ENCODE measurements around the gene HOXD3. TPM values are rescaled to one million over a fixed set of nuclear protein-coding genes. Genes with fewer than 3 reads are reported as not detected.
A peak's percentile ranks its signal among the peaks of the same experiment; 100 is the strongest.

Gene HOXD3
- polyA plus RNA-seq, 1 of the 3 experiments (the other 2 are of a cell fraction) = 0.81 TPM

GRCh38 chr2:176135035-176135440 lies 22.1 kb upstream of the HOXD3 start (continued):
- no peak for TF ChIP-seq ZBTB33 (IDR thresholded peaks at IDR 0.05; ENCODE audit: borderline replicate concordance, low read depth)
- no peak for TF ChIP-seq YY1 (IDR thresholded peaks at IDR 0.05; ENCODE audit: low read depth)
- no peak for TF ChIP-seq POLR2AphosphoS5 (IDR thresholded peaks at IDR 0.05; ENCODE audit: low read depth, low read length)
- TF ChIP-seq USF2 (IDR thresholded peaks at IDR 0.05; ENCODE audit: borderline replicate concordance, low read depth, low read length) = no peak
- TF ChIP-seq TCF12 (IDR thresholded peaks at IDR 0.05) = peak; percentile 54
- peak in 1 of 2 experiments; percentile 83; a peak in 2 of 4 replicates for TF ChIP-seq EP300 (IDR thresholded peaks at IDR 0.05; ENCODE audit: borderline replicate concordance in 1 of 2, low read depth in 1 of 2, low read length in 1 of 2)
- TF ChIP-seq ELF1 (IDR thresholded peaks at IDR 0.05) = no peak
- no peak for TF ChIP-seq NRF1 (IDR thresholded peaks at IDR 0.05; ENCODE audit: low read depth, low read length)
- peak; percentile 15; the same call in 1 of the 2 replicates for TF ChIP-seq NFIC (IDR thresholded peaks at IDR 0.05; ENCODE audit: borderline replicate concordance)

- 10% methylated on average over 20 of the region's 71 CpGs for WGBS (ENCODE audit: low lambda C conversion rate)
- H2AFZ ChIP-seq (ENCODE audit: low read depth) = peak overlapping the region; percentile 61
- no peaks in the 10 kb centered on the region for H4K20me1 ChIP-seq (ENCODE audit: insufficient read depth)
- peaks cover 33 to 59% of the 10 kb centered on the region in 2 experiments for H3K4me1 ChIP-seq (ENCODE audit: control insufficient read depth in 1 of 2, insufficient read depth in 2 of 2, low read depth in 1 of 2, low read length in 1 of 2)
- H3K79me2 ChIP-seq (ENCODE audit: insufficient read depth) = peaks cover 47% of the 10 kb centered on the region
- no peaks in the 10 kb centered on the region for H3K27me3 ChIP-seq (ENCODE audit: insufficient read depth)
- H3K9ac ChIP-seq = peak overlapping the region; percentile 94
- H3K4me3 ChIP-seq (ENCODE audit: low read depth in 2 of 2, low read length in 1 of 2) = peak overlapping the region; percentile 83 to 86
- H3F3A ChIP-seq (replicated peaks; ENCODE audit: insufficient read depth) = peaks cover 33% of the 10 kb centered on the region
- no peaks in the 10 kb centered on the region for H3K36me3 ChIP-seq (replicated peaks in 1 of 2; ENCODE audit: control insufficient read depth in 1 of 2, insufficient read depth in 2 of 2, low read length in 1 of 2)
- H3K9me2 ChIP-seq = no peaks in the 10 kb centered on the region
- H3K4me2 ChIP-seq = peak overlapping the region; percentile 96
- H3K9me3 ChIP-seq = no peaks in the 10 kb centered on the region
- POLR2A ChIA-PET = interaction anchor here (0.5 to 2.6 kb wide), 15 partner anchors 9 to 620 kb away, joined by 3 to 16 read pairs (median 5); partner anchors contain the start of genes HOXD3 and HOXD9
- CTCF ChIA-PET = interaction anchor here (0.9 to 26.1 kb wide), 11 partner anchors 12 to 1012 kb away, joined by 3 to 1047 read pairs (median 8); partner anchors contain the start of gene HOXD9
- peak; percentile 75 for DNase-seq
- H3K27ac ChIP-seq (ENCODE audit: low read depth in 2 of 2, low read length in 1 of 2) = peak overlapping the region; percentile 63 to 92
- TF ChIP-seq USF1 (IDR thresholded peaks at IDR 0.05; ENCODE audit: borderline replicate concordance, low read depth) = peak; percentile 76; the same call in 1 of the 2 replicates
- TF ChIP-seq CTCF (IDR thresholded peaks at IDR 0.05) = peak; percentile 12; the same call in 1 of the 2 replicates
- TF ChIP-seq USF2 (IDR thresholded peaks at IDR 0.05; ENCODE audit: borderline replicate concordance, low read depth, low read length) = 0 out of 2 replicates have a peak, but pooled peaks have one; percentile 30
- no peak for TF ChIP-seq MEF2A (IDR thresholded peaks at IDR 0.05; ENCODE audit: borderline replicate concordance, low read depth)
- TF ChIP-seq GATA2 (CRISPR knock-in tag; IDR thresholded peaks at IDR 0.05) = no peak
- TF ChIP-seq IRF3 (IDR thresholded peaks at IDR 0.05; ENCODE audit: low read depth, low read length) = no peak
- TF ChIP-seq NFIC (IDR thresholded peaks at IDR 0.05; ENCODE audit: borderline replicate concordance) = no peak
- TF ChIP-seq YY1 (IDR thresholded peaks at IDR 0.05; ENCODE audit: low read depth) = peak; percentile 83
- no peak for TF ChIP-seq ZBTB33 (IDR thresholded peaks at IDR 0.05; ENCODE audit: borderline replicate concordance, low read depth)
- TF ChIP-seq POLR2AphosphoS5 (IDR thresholded peaks at IDR 0.05; ENCODE audit: low read depth, low read length) = peak; percentile 22; the same call in 1 of the 2 replicates
- TF ChIP-seq MAX (IDR thresholded peaks at IDR 0.05; ENCODE audit: low read depth) = no peak
- TF ChIP-seq TEAD4 (IDR thresholded peaks at IDR 0.05; ENCODE audit: borderline replicate concordance, insufficient read depth) = no peak
Observed at GRCh38 chr2:176136374-176137251, 20.5 kb upstream of the HOXD3 start.
